Adrenal gland (tissue), 12 donors: Measurements from ENCODE around the gene PTBP1. TPM values are rescaled to one million over a fixed set of nuclear protein-coding genes. Genes with fewer than 3 reads are reported as not detected.

Source experiments
- DNase-seq, 7 donors: peaks; one replicate each; pipeline ENCODE4 v3.0.0-alpha.2; 2019 to 2020
- H3K27ac ChIP-seq, 5 donors: fragments of 200-600 bp; sonication (generic) in 4 of 5; 1 replicate in 3 of 5; 2 replicates in 2 of 5; pipeline versions ENCODE4 v1.5.1 to v1.8.0; 2016 to 2020; ENCODE audit warnings: mild to moderate bottlenecking in 1 of 5
- H3K27me3 ChIP-seq: fragments of 200-600 bp; 2 replicates; pipeline ENCODE4 v1.8.0; 2021
- H3K36me3 ChIP-seq, 2 donors: fragments of 200-600 bp; replicated peaks in 1 of 2; 1 replicate in 1 of 2; 2 replicates in 1 of 2; pipeline versions ENCODE4 v1.5.1 to v1.8.0; 2018 to 2022
- H3K4me1 ChIP-seq, 2 donors: fragments of 200-600 bp; replicated peaks in 1 of 2; 1 replicate in 1 of 2; 2 replicates in 1 of 2; pipeline versions ENCODE4 v1.5.1 to v1.8.0; 2018 to 2021
- H3K4me3 ChIP-seq, 4 donors: fragments of 200-600 bp; sonication (generic) in 3 of 4; one replicate each; pipeline ENCODE4 v1.5.1; 2016 to 2018
- H3K9me3 ChIP-seq, 3 donors: fragments of 200-600 bp; sonication (generic) in 1 of 3; replicated peaks in 1 of 3; 1 replicate in 2 of 3; 2 replicates in 1 of 3; pipeline versions ENCODE4 v1.5.1 to v1.8.0; 2016 to 2021
- CTCF ChIP-seq, 6 experiments: fragments of 450-650 bp in 4 of 6; fragments of 200-600 bp in 2 of 6; sonication (generic) in 1 of 6; IDR thresholded peaks; 1 replicate in 5 of 6; 2 replicates in 1 of 6; pipeline versions ENCODE4 v1.5.1 to v1.8.0; 2016 to 2021; ENCODE audit warnings: antibody characterized with exemption in 6 of 6, mild to moderate bottlenecking in 2 of 6, moderate library complexity in 1 of 6
- POLR2A ChIP-seq, 2 donors: fragments of 450-650 bp; IDR thresholded peaks; one replicate each; pipeline ENCODE4 v1.6.1; 2017; ENCODE audit warnings: antibody characterized with exemption in 2 of 2, mild to moderate bottlenecking in 2 of 2, moderate library complexity in 1 of 2
- WGBS, 4 donors: extraction: QIAGEN DNeasy Blood & Tissue Kit in 2 of 4; methylation state at CpG; one replicate each; pipeline versions ENCODE4 v1.1.5 to v1.1.7; 2013 to 2017; 5-methylcytosine and 5-hydroxymethylcytosine counted together
- intact Hi-C, 2 donors: fragments of 100-400 bp; cut with DNase I; formaldehyde crosslinking; loops; one replicate each; pipeline versions ENCODE4 v1.14.1 to v1.15.0; 2022 to 2023
- polyA plus RNA-seq, 3 donors: library from polyadenylated mRNA; stranded (reverse); fragments of 200-250 nt in 2 of 3; fragments of 350-450 nt in 1 of 3; fragmentation: Illumina TruSeq in 1 of 3; extraction: RNeasy Lipid Tissue Mini Kit (QIAGEN cat#74804) in 1 of 3; gene quantifications; one replicate each; pipeline ENCODE4 v1.2.3, GENCODE V29; 2013 to 2014
- total RNA-seq, 9 donors: library from RNA; depleted of rRNA in 4 of 9; stranded (reverse); fragments of >200 nt in 4 of 9; fragments of 120-200 nt in 1 of 9; fragmentation: NEBNext Ultra II Directional in 1 of 9; extraction: Animal tissue kit (Norgen Biotek cat#: 25700) in 1 of 9; gene quantifications; one replicate each; pipeline versions ENCODE4 v1.1.0 to v1.2.4, GENCODE V29; 2013 to 2023
- donor health status: healthy with polysubstance abuse.
- donor health status: Bipolar disorder and iron deficiency.
- donor health status: DM: yes; HTN: yes; CAD: no.
- donor health status: DM: no; HTN: no; CAD: no.
- donor health status: DM: no; HTN: no; CAD: no.
- donor health status: DM: yes; HTN: yes; CAD: no.

The PTBP1 gene
- total and polyA plus RNA-seq, 12 donors, result 64.6 to 236 (median 146) TPM

- H3K9me3 ChIP-seq, result no peaks in the 10 kb centered on the region
- no peaks in the 10 kb centered on the region for H3K36me3 ChIP-seq
- intact Hi-C loops, result loop anchor here (2.0 to 10.0 kb wide), 4 partner anchors 82 to 222 kb away; partner anchors contain the start of genes CFD (in 1 of the 2), ELANE (in 1 of the 2) and KISS1R (in 1 of the 2)
- WGBS, 4 donors, result 79 to 87% (median 82%) methylated on average over 3 to 18 of the region's 18 CpGs
- TF ChIP-seq POLR2A (IDR thresholded peaks at IDR 0.05) (no peak), CTCF (IDR thresholded peaks at IDR 0.05) (no peak)
- no peaks in the 10 kb centered on the region for H3K4me1 ChIP-seq
- no peak overlapping the region for H3K27ac ChIP-seq
- DNase-seq, result no peak
- no peak overlapping the region for H3K4me3 ChIP-seq
- H3K27me3 ChIP-seq, result no peaks in the 10 kb centered on the region
Observed at GRCh38 chr19:772730-773436, 24.4 kb upstream of the PTBP1 start.

- TF ChIP-seq CTCF (IDR thresholded peaks at IDR 0.05), result no peak
- TF ChIP-seq POLR2A (IDR thresholded peaks at IDR 0.05), result no peak
- intact Hi-C loops, result loop anchor here (10.0 kb wide), 2 partner anchors 78 to 218 kb away; partner anchors contain the start of genes CFD (in 1 of the 2) and ELANE (in 1 of the 2)
- WGBS, 4 donors, result 86 to 89% (median 88%) methylated on average over 18 of the region's 18 CpGs
Observed at GRCh38 chr19:776549-776948, 20.7 kb upstream of the PTBP1 start.

GRCh38 chr19:778910-779653, 18.2 kb upstream of the PTBP1 start:
- no peak overlapping the region for H3K4me3 ChIP-seq
- H3K4me1 ChIP-seq, result no peaks in the 10 kb centered on the region
- 54 to 75% (median 58%) methylated on average over 28 to 36 of the region's 36 CpGs for WGBS, 4 donors
- TF ChIP-seq POLR2A (IDR thresholded peaks at IDR 0.05), result no peak
- no peak for TF ChIP-seq CTCF (IDR thresholded peaks at IDR 0.05)
- H3K27ac ChIP-seq, result peak overlapping the region in 2 of 5 donors; percentile 71 to 88
- no peaks in the 10 kb centered on the region for H3K9me3 ChIP-seq
- intact Hi-C loops, result loop anchor here (10.0 kb wide), 2 partner anchors 76 to 216 kb away; partner anchors contain the start of genes CFD (in 1 of the 2) and ELANE (in 1 of the 2)
- no peaks in the 10 kb centered on the region for H3K36me3 ChIP-seq
- H3K27me3 ChIP-seq, result no peaks in the 10 kb centered on the region
- peak in 6 of 7 donors; percentile 60 to 78 (median 74) for DNase-seq

More at GRCh38 chr19:776549-776948, 20.7 kb upstream of the PTBP1 start:
- H3K27me3 ChIP-seq, result no peaks in the 10 kb centered on the region
- H3K4me3 ChIP-seq, result no peak overlapping the region
- no peak for DNase-seq
- H3K4me1 ChIP-seq, result no peaks in the 10 kb centered on the region
- H3K36me3 ChIP-seq, result no peaks in the 10 kb centered on the region
- no peak overlapping the region for H3K27ac ChIP-seq
- H3K9me3 ChIP-seq, result no peaks in the 10 kb centered on the region

GRCh38 chr19:780935-781334, 16.3 kb upstream of the PTBP1 start:
- TF ChIP-seq POLR2A (IDR thresholded peaks at IDR 0.05), result no peak
- TF ChIP-seq CTCF (IDR thresholded peaks at IDR 0.05), result no peak
- intact Hi-C loops, result no loop called here
- H3K4me1 ChIP-seq, result no peaks in the 10 kb centered on the region
- H3K27me3 ChIP-seq, result no peaks in the 10 kb centered on the region
- H3K4me3 ChIP-seq, result no peak overlapping the region
- H3K36me3 ChIP-seq, result no peaks in the 10 kb centered on the region
- 76 to 82% (median 80%) methylated on average over 1 to 15 of the region's 15 CpGs for WGBS, 4 donors
- H3K27ac ChIP-seq, result peak overlapping the region in 1 of 5 donors; percentile 68
- no peak for DNase-seq
- H3K9me3 ChIP-seq, result no peaks in the 10 kb centered on the region
